Activated naive CD8-positive, alpha-beta T cell treated with anti-CD3 and anti-CD28 coated beads, Interleukin-2, amount 50 U/mL, for 16 hours (primary cell): ENCODE measurements around the gene GEMIN7.
"Not testable (repeated sequence)": the region's sequence is repeated elsewhere in the genome, so short reads cannot be mapped to it uniquely, and the experiment has no call there.

Source experiments
- DNase-seq: peaks from one replicate; pipeline ENCODE4 v3.0.0-alpha.2; 2020; ENCODE audit warnings: low read depth, low spot score

The GEMIN7 gene

GRCh38 chr19:45104658-45105349 is 25.7 kb downstream of the GEMIN7 start:
- DNase-seq = no peak

DNA sequence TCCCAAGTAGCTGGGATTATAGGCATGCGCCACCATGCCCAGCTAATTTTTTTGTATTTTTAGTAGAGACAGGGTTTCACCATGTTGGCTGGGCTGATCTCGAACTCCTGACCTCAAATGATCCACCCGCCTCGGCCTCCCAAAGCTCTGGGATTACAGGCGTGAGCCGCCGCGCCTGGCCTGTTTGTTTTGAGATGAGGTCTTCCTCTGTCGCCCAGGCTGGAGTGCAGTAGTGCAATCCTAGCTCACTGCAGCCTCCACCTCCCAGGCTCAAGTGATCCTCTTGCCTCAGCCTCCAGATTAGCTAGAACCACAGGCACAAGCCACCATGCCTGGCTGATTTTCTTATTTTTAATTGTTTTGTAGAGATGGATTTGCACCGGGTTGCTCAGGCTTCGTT is 27.3 kb downstream of the GEMIN7 start:
- not testable (repeated sequence) for DNase-seq

- no peak for DNase-seq
Observed at GRCh38 chr19:45107621-45108150, 28.6 kb downstream of the GEMIN7 start.

DNA sequence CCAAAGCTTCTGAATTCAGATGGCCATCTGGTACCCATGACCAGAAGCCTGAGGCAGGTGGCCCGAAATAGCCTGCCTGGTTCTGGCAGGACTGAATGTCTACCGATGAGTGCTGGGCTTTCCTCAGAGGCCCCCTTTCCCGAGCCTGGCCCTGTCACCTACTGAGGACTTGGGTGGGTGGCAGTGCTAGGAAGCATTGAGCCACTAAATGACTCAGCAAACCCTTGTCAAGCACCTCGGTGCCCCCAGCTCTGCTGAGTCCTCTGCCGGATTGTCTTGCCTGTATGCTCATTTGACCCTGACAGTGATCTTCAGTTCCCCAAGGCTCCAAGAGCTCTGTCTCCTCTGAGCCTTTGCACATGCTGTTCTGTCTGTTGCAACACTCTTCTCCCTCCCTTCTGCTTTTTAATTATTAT is 31.8 kb downstream of the GEMIN7 start:
- no peak for DNase-seq

DNA sequence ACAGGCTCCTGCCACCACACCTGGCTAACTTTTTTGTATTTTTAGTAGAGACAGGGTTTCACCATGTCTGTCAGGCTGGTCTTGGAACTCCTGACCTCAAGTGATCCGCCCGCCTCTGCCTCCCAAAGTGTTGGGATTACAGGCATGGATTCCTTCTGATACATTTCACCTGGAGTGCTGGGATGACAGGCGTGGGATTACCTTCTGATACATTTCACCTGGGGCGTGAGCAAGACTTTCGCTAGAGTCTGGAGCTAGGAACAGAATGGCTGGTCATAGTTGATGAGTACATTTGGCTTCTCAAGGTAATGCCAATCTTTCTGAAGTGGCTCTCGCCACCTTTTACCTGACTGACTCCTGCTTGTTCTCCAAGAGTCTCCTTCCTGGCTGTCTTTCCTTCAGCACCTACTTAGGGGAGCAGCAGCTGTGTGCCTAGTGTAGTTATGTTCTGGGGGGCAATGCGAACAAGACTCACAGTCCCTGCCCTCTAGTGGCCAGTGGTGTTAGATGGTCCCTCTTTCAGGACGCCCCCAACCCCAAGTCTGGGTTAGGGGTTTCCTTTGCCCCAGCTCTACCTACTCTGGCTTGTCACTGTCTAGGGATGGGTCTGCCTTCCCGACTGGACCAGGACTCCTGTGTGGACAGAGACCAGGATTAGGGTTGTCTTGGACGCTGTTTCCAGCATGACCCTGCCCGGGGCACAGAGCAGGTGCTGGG is 33.2 kb downstream of the GEMIN7 start:
- DNase-seq = no peak

- no peak for DNase-seq
Observed at GRCh38 chr19:45113628-45114027, 34.6 kb downstream of the GEMIN7 start.

GRCh38 chr19:45114116-45114515 is 35.1 kb downstream of the GEMIN7 start:
- DNase-seq = no peak

GRCh38 chr19:45115809-45116615 is 37.0 kb downstream of the GEMIN7 start:
- DNase-seq = no peak

DNA sequence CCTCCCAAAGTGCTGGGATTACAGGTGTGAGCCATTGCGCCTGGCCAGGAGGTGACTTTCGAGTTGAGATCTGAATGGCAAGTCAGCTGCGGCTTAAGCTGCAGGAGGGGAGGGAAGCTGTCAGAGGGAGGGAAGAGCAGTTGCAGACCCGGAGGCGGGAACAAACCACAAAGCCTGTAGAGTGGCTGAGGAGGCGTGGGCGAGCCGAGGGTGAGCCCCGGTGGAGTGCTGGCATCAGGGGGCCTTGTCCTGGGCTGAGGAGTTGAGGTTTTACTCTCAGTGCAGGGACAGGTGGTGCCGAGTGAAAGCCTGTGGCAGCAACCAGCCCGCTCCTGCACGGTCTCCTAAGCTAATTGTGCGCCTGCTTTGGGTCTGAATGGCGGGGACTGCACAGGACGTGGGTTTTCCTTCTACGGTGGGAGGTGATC is 38.1 kb downstream of the GEMIN7 start:
- DNase-seq = peak; percentile 35

GRCh38 chr19:45117671-45118070 is 38.6 kb downstream of the GEMIN7 start:
- DNase-seq = no peak

DNA sequence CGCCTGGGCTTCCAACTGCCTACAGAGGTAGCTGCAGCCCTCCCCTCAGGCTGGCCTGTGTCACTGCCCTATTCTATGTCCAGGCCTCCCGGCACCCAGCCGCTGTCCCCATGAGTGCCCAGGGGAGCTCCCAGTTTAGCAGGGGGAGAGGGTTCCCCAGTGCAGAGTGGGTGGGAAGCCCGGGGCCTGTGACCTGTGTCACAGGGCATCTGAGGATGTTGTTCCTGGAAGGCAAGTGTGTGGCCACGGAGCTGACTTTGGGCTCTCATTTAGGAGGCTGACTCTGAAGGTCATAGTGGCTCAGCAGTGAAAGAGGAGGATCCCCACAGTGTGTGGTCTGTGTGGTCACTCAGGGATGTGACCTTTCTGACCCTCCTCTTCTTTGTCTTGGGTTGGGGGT is 39.0 kb downstream of the GEMIN7 start:
- no peak for DNase-seq

DNA sequence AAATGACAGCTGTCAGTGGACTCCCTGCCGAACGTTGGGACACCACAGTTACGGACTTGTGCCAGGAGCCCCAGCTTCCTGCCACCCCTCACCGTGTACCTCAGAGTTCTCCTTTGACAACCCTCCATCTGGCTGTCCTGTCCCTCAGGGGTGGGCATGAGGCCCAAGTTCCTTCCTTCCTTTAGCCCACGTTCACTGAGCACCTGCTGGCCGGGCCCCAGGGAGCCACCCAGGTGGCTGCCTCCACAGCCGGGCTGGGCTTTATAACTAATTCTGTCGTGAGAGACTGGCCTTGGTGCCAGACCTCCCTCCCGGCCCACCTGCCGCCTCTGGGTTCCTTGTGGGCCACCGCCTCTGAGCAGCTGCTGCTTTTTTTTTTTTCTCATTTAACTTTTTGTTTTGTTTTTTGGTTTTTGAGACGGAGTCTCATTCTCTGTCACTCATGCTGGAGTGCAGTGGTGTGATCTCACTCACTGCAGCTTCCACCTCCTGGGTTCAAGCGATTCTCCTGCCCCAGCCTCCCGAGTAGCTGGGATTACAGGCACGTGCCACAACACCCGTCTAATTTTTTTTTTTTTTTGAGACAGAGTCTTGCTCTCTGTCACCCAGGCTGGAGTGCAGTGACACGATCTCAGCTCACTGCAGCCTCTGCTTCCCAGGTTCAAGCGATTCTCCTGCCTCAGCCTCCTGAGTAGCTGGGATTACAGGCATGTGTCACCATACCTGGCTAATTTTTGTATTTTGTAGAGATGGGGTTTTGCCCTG is 39.7 kb downstream of the GEMIN7 start:
- not testable (repeated sequence) for DNase-seq

DNA sequence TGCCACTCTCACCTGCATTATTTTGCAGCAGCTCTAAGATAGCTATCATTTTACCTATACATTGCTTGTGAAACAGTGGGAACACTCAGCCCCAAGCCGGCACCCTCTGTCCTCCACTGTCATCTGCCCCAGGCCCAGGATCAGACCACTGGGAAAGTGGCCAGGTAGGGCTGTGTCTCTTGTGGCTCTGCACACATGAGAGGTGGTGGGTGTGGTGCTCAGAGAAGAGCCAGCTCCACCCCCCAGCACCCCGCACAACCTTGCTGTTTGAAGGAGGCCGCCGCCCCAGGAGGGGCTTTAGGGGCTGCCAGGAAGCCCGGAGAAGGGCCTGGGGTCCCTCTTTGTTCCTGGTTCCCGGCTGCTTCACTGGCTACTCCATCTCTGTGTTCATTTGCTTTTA is 40.5 kb downstream of the GEMIN7 start:
- DNase-seq = no peak

DNA sequence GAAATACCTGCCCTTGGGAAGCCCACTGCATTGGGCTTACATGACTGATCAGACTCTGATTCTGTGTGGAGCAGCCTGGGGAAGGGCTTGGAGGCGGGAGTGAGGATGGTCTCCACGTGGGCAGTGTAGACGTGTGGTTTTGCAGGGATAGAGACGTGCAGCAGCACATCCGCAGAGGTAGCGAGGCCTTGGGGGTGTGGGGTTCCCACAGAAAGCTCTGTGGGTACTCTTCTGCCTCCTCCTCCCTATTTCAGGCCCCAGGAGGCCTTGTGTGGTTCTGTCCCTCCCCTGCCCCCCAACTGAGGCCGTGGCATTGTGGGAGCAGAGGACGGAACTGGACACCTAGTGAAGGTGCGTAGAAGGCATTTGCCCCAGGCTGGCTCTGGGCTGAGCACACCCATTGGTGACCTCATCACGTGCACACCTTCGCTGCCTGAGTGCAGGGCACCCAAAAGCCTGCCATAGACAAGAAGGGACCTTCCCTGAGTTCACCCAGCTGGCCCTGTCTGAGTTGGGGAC is 42.8 kb downstream of the GEMIN7 start:
- no peak for DNase-seq

- no peak for DNase-seq
Observed at GRCh38 chr19:45122832-45123231, 43.8 kb downstream of the GEMIN7 start.

DNA sequence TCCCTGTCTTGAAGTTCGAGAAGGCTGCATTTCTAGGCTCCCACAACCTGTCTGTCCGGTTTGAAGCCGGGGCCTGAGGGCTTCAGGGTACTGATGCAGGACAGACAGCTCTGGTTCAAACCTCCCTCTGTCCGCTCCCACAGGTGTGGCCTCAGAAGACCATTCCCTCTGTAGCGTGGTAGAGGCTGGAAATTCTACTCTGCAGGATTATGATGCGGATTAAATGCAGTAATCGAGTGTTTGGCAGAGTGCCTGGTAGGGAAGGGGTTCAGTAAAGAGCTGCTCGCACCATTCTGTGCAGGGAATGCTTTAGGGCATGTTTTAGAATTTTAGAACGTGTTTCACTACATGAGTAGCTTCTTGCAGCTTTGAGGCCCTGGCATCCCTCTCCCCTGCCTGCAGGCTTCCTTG is 44.4 kb downstream of the GEMIN7 start:
- no peak for DNase-seq

GRCh38 chr19:45124021-45124420 is 45.0 kb downstream of the GEMIN7 start:
- DNase-seq = no peak

DNA sequence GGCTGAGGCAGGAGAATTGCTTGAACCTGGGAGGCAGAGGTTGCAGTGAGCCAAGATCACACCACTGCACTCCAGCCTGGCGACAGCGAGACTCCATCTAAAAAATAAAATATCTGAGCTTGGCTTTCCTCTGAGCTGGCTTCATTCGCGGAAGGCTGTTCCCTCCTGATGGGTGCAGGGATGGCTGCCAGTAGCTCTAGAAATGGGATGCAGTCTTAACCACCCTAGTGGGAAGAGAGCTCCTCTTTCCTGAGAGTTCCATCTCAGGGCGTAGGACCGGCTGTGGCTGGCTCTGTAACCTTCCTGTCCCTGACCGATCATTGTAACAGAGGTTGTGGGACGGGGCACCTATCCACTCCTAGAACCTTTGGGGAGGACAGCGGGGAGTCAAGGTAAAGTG is 46.3 kb downstream of the GEMIN7 start:
- no peak for DNase-seq

- DNase-seq = peak; percentile 48
Observed at GRCh38 chr19:45125975-45126493, 47.0 kb downstream of the GEMIN7 start.

DNA sequence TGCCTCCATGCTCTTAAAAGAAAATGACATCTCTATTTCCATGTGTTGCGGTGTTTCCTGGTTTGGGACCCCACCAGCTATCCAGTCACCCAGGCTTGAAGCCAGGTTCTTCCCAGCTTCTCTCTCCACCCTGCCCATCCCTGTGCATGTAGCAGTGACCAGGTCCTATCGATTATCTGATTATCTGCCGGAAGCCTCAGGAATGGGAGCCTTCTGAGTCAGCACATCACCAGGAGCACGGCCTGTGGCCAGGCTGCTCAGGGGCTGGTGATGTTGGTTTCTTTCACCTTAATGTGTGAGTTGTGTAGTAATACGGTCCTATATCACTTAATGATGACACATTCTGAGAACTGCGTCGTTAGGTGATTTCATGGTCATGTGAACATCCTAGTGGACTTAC is 47.6 kb downstream of the GEMIN7 start:
- DNase-seq = no peak

DNA sequence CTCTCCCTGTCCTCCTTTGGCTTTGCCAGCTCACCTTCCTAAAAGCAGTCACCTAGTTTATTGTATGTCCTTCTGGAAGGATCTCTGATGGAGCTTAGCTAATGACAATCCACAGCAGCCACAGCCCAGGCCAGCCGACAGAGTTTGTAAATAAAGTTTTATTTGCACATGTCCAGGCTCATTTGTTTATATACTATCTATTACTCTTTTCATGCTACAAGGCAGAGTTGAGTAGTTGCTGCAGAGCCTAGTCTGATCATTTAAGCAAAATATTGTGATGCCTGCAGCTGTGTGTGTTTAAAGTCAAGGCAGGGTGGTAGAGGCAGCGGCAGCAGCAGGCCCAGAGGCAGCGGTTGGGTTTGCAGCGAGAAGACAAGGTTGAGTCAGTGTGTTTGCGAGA is 49.1 kb downstream of the GEMIN7 start:
- no peak for DNase-seq
